Epithelial cell of proximal tubule (primary cell): ENCODE measurements around the gene ACKR2. TPM values are rescaled to one million over a fixed set of nuclear protein-coding genes. Genes with fewer than 3 reads are reported as not detected.

Experiments used
- DNase-seq: peaks from one replicate; pipeline ENCODE4 v3.0.0-alpha.2; 2011; ENCODE audit warnings: low read depth
- H3K4me3 ChIP-seq: 2 replicates; pipeline ENCODE4 v1.5.1; 2011; ENCODE audit warnings: low read depth, mild to moderate bottlenecking, low read length
- total RNA-seq: library from RNA; depleted of rRNA; stranded (reverse); fragments of >200 nt; gene quantifications from 2 replicates; pipeline ENCODE4 v1.2.3, GENCODE V29; 2015
- TF ChIP-seq, protein P1 (sequence below): conservative IDR thresholded peaks from 2 replicates; pipeline ENCODE4 v1.5.1; 2012; ENCODE audit warnings: low read depth, mild to moderate bottlenecking, low read length

The ACKR2 gene
- total RNA-seq, 1 donor from 2014 or later = 2.8 TPM

GRCh38 chr3:42786631-42787030, 22.6 kb upstream of the ACKR2 start:
- H3K4me3 ChIP-seq = no peak overlapping the region
- TF ChIP-seq, protein P1, sequence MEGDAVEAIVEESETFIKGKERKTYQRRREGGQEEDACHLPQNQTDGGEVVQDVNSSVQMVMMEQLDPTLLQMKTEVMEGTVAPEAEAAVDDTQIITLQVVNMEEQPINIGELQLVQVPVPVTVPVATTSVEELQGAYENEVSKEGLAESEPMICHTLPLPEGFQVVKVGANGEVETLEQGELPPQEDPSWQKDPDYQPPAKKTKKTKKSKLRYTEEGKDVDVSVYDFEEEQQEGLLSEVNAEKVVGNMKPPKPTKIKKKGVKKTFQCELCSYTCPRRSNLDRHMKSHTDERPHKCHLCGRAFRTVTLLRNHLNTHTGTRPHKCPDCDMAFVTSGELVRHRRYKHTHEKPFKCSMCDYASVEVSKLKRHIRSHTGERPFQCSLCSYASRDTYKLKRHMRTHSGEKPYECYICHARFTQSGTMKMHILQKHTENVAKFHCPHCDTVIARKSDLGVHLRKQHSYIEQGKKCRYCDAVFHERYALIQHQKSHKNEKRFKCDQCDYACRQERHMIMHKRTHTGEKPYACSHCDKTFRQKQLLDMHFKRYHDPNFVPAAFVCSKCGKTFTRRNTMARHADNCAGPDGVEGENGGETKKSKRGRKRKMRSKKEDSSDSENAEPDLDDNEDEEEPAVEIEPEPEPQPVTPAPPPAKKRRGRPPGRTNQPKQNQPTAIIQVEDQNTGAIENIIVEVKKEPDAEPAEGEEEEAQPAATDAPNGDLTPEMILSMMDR = no peak
- DNase-seq = no peak

DNA sequence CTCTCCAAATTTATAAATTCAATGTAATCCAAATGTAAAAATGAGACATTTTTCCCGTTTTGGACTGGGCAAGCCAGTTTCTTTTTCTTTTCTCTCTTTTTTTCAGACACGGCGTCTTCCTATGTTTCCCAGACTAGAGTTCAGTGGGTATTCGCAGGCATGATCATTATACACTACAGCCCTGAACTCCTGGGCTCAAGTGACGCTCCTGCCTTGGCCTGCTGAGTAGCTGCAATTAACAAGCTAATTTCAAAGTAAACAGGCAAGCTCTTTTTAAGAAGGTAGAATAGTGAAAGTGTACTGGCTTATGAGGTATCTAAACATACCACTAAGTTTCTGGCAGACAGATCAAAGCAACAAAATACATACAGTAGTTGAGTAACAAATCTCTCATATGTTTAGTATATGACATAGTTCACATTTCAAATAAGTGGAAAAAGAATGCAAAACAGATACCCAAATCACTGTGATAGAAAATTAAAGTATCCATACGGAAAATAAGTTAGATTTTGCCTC, 18.5 kb upstream of the ACKR2 start:
- no peak overlapping the region for H3K4me3 ChIP-seq
- DNase-seq = no peak
- TF ChIP-seq, protein P1 = no peak

DNA sequence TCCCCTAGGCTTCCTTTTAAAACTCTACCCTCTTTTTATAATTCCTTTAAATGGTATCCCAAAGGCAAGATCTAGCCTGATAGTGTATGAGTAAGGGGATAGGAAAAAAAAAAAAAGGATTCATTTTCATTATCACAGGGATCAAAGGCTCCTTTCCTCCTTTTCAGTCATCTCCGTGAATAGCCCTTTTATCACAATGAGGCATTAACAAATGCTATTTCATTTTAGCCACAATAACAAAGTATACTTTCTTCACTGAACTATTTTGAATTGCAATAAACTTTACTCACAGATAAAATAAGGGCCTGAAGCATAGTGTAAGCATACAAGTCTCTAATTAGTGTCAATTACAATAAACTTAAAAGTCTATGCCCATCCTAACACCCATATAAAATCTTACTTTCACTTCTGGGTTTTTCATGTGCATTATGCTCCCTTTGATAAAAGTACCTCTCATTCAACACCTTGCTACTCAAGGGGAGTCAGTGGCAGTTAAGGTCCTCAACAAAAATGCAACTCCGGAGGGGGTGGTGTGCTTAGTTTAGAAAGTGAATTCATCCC, 13.5 kb upstream of the ACKR2 start:
- H3K4me3 ChIP-seq = no peak overlapping the region
- no peak for DNase-seq
- TF ChIP-seq, protein P1 = no peak

DNA sequence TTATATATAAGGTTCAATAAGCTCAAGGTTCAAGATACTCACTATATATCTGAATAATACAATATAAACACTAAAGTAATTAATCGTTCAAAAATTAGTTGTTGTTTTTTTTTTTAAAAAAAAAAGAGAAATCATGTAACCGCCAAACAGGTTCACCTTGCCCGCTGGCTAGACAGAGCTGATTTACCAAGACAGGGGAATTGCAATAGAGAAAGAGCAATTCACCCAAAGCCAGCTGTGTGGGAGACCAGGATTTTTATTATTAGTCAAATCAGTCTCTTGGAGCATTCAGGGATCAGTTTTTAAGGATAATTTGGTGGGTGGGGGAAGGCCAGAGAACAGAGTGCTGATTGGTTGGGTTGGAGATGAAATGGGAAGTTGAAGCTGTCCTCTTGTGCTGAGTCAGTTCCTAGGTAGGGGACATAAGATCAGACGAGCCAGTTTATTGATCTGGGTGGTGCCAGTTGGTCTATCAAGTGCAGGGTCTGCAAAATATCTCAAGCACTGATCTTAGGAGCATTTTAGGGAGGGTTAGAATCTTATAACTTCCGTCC, 12.8 kb upstream of the ACKR2 start:
- DNase-seq = no peak
- TF ChIP-seq, protein P1 = no peak

GRCh38 chr3:42799376-42799775, 9.9 kb upstream of the ACKR2 start:
- no peak overlapping the region for H3K4me3 ChIP-seq
- TF ChIP-seq, protein P1 = no peak
- DNase-seq = no peak

More for the DNA sequence above, 12.8 kb upstream of the ACKR2 start:
- no peak overlapping the region for H3K4me3 ChIP-seq

DNA sequence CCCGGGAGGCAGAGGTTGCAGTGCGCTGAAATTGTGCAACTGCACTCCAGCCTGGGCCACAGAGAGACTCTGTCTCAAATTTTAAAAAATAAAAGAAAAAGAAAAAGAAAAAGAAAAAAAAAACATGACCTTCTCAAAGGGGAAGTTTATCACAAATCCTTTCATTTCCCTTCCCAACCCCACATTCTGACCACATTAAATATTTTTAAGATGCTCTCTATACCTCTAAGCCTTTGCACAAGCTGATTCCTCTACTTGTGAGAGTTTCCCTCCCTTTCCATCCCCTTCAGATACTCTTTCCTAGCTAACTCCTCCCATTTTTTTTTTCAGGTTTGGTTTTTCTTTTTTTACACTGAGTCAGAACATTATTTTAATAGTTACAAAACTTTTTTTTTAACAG, 9.0 kb upstream of the ACKR2 start:
- no peak for DNase-seq
- TF ChIP-seq, protein P1 = no peak
- H3K4me3 ChIP-seq = no peak overlapping the region
